Measurements from ENCODE around the gene DLEC1. TPM values are rescaled to one million over a fixed set of nuclear protein-coding genes. Genes with fewer than 3 reads are reported as not detected.
"Not testable (repeated sequence)": the region's sequence is repeated elsewhere in the genome, so short reads cannot be mapped to it uniquely, and the experiment has no call there.

Gene DLEC1
- polyA plus RNA-seq, 1 donor from 2014 or later = 0.28 TPM

DNA sequence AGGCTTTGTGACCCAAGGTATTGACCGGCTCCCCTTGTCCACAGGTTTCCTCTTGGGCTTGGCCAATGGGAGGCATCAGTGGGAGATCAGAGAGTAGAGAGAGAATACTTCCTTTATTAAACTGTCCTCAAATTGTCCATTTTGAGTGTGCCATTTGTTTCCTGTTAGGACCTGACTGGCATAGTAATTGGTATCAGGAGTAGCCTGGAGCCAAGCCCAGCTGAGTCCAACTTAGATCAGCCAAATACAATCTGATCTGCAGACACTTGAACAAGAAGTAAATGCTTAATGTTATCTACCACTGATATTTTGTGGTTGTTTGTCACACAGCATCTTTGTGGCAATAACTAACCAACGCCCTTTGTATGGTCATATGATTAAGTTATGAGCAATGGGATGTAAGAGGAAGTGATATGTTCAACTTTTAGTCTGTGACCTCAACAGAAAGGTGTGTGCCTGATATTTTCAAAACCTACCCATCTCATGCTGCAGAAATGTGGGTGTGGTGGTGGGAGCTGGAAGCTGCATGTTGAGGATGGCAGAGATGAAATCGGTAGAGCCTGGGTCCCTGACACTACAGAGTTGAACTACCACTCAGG, 112.8 kb downstream of the DLEC1 start:
- Mint-ChIP-seq H3K27me3 (no peaks in the 10 kb centered on the region), H3K27ac (peak overlapping the region in 2 of 3 donors; percentile 6 to 59), H3K4me3 (peak overlapping the region in 1 of 4 donors; percentile 28), H3K9me3 (peaks cover 0 to 7% (median 2%) of the 10 kb centered on the region in 3 donors), H3K36me3 (no peaks in the 10 kb centered on the region), H3K4me1 (peaks cover 22 to 33% (median 28%) of the 10 kb centered on the region in 3 donors)

DNA sequence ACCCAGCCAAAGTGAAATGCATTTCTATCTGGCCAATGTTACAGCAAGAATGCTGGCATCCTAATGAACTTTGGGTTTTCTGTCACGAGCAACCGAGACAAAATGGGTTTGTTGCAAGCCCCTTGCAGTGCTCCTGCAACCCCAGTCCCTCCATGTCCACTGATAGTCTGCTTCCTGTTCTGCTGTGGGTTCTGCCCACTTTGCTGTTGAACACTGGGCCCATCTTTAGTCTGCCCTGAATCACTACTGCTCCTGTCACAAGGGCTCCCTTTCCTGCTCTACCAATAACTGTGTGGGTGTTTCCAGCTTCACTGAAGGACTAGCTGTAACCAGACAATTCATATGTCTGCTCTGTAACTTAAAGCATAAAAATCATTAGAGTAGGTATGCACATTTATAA, 113.6 kb downstream of the DLEC1 start:
- peaks cover 22 to 31% (median 28%) of the 10 kb centered on the region in 3 donors for H3K4me1 Mint-ChIP-seq

DNA sequence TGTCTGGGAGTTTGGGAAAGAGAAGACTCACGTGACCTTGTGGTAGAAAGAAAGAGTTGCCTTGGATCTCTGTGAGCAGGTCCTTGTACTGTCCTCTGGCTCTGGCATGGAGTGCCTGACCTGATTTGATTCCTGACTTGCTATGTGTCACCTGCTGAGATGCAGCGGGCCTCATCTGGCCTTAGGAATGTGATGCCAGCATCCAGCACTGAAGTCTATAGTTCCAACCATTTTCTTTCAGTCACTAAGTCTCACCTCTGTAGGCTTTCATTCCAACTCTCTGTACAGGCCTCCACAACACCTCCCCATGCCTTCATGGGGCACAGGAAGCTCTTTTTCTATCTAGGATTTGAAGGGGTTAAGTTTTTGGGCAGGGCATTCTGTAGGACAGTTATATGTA, 114.2 kb downstream of the DLEC1 start:
- no peaks in the 10 kb centered on the region for H3K27me3 Mint-ChIP-seq
- H3K4me3 Mint-ChIP-seq = no peak overlapping the region
- H3K27ac Mint-ChIP-seq = peak overlapping the region in 1 of 3 donors; percentile 49
- H3K36me3 Mint-ChIP-seq = no peaks in the 10 kb centered on the region
- H3K4me1 Mint-ChIP-seq = peaks cover 21 to 28% (median 23%) of the 10 kb centered on the region in 3 donors
- H3K9me3 Mint-ChIP-seq = peaks cover 0 to 2% (median 0%) of the 10 kb centered on the region in 3 donors

More for the DNA sequence above, 113.6 kb downstream of the DLEC1 start:
- Mint-ChIP-seq H3K27me3 (no peaks in the 10 kb centered on the region), H3K4me3 (no peak overlapping the region), H3K36me3 (no peaks in the 10 kb centered on the region), H3K27ac (no peak overlapping the region), H3K9me3 (peaks cover 0 to 4% (median 0%) of the 10 kb centered on the region in 3 donors)

DNA sequence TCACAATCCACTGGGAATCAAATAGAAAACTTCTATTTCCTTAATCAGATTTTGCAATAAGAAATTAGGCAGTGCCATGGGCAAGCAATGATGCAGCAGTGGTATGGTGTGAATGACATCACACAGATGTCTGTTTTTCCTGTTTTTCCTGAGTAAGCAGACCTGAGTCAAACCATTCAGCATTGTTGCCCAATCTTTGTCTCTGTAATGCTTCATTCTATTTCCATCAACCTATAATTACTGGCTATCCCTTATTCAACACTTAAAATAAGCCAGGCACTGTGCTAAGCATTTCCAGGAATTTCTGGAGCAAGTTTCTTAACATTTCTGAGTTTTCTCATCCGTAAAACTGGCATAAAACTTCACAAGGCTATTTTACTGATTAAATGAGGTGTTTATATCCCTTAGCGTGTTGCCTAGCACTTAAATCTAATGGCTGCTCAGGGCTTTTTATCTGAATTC, 115.1 kb downstream of the DLEC1 start:
- peaks cover 23 to 26% (median 24%) of the 10 kb centered on the region in 3 donors for H3K4me1 Mint-ChIP-seq
- no peaks in the 10 kb centered on the region for H3K27me3 Mint-ChIP-seq
- H3K36me3 Mint-ChIP-seq = no peaks in the 10 kb centered on the region
- no peak overlapping the region for H3K4me3 Mint-ChIP-seq
- no peak overlapping the region for H3K27ac Mint-ChIP-seq
- H3K9me3 Mint-ChIP-seq = peaks cover 0 to 2% (median 0%) of the 10 kb centered on the region in 3 donors

DNA sequence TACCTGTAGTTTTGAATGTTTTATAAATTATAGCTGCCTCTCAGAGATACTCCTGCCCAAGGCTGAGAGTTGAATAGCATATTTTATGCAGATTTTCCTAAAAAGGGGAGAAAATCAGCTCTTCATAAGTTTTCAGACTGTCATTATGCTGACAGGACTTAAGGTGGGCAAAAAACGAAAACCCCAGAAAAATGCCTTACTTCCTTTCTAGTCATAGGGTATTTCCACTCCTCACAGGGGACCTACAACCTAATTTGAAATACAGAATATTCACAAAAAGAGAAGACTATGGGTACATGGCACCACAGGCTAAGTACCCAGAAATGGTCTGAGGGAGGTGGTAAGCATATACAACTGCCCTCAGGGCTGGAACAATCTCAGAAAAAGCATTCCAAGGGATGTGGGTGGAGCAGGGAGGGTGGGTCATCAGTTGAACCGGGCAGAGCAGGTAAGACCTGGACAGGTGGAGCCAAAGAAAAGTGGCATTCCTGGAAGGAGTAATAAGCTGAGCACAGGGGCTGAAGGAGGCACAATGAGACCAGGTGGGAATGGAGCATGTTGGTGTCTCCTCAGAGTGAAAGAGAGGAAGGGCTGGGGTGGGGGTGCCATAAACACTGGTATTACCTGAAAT, 115.7 kb downstream of the DLEC1 start:
- Mint-ChIP-seq H3K27me3 (no peaks in the 10 kb centered on the region), H3K27ac (no peak overlapping the region), H3K9me3 (peaks cover 0 to 2% (median 0%) of the 10 kb centered on the region in 3 donors), H3K4me3 (peak overlapping the region in 1 of 4 donors; percentile 67), H3K4me1 (peaks cover 17 to 19% (median 19%) of the 10 kb centered on the region in 3 donors), H3K36me3 (no peaks in the 10 kb centered on the region)

DNA sequence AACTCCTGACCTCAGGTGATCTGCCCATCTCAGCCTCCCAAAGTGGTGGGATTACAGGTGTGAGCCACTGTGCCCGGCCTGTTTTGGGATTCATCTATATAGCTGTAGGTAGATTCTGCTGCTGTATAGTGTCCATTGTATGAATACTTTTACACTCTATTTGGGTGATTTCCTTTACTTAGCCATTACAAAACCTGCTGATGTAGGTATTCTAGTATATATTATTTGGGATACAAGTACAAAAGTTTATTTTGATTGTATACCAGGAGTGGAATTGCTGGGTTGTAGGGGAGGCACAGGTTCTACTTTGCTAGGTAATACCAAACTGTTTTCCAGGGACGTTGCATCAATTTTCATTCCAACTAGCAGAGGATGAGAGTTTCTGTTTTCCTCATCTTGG, 116.8 kb downstream of the DLEC1 start:
- Mint-ChIP-seq H3K4me1 (peaks cover 11 to 19% (median 16%) of the 10 kb centered on the region in 3 donors), H3K36me3 (no peaks in the 10 kb centered on the region), H3K4me3 (no peak overlapping the region), H3K27me3 (no peaks in the 10 kb centered on the region), H3K27ac (peak overlapping the region in 2 of 3 donors; percentile 35 to 38), H3K9me3 (peaks cover 0 to 2% (median 0%) of the 10 kb centered on the region in 3 donors)

DNA sequence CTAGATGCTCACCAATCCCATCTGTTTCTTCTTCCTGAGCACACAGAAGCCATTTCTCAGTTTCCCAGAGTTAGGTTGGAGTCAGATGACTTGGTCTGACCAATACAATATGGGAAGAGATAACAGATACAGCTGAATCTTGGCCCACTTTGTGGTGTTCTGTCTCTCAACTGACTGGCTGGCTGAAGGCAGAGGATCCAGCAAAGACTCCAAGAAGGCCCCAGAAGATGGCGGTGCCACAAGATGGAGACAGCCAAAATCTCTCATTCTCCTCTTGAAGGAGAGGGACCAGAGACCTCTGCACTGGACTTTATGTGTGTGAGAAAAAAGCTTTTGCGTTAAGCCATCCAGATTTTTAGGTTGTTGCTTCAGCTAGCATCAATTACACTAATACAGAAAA, 118.1 kb downstream of the DLEC1 start:
- Mint-ChIP-seq H3K27ac (no peak overlapping the region), H3K4me3 (no peak overlapping the region), H3K9me3 (no peaks in the 10 kb centered on the region), H3K36me3 (no peaks in the 10 kb centered on the region), H3K4me1 (peaks cover 0 to 10% (median 7%) of the 10 kb centered on the region in 3 donors), H3K27me3 (no peaks in the 10 kb centered on the region)

DNA sequence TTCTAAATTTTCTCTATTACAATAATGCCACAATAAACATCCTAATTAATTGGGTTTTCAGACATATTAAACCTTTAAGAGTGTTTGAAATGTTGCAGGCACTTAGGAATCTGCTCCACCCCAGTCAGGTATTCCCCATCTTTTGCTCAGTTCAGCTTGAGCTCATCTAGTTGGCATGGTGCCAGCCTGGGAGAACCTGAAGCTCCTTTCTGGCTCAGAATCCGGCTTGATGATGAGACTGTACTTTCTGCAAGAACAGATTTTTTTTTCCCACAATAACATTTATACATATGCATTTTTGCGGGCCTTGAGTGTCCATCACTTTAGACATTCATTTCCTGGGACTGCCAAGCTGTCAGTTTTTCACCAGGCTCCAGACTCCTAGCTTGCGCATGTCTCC, 118.6 kb downstream of the DLEC1 start:
- no peak overlapping the region for H3K27ac Mint-ChIP-seq
- H3K4me3 Mint-ChIP-seq = no peak overlapping the region
- peaks cover 0 to 10% (median 7%) of the 10 kb centered on the region in 3 donors for H3K4me1 Mint-ChIP-seq
- no peaks in the 10 kb centered on the region for H3K9me3 Mint-ChIP-seq
- H3K27me3 Mint-ChIP-seq = no peaks in the 10 kb centered on the region
- no peaks in the 10 kb centered on the region for H3K36me3 Mint-ChIP-seq

DNA sequence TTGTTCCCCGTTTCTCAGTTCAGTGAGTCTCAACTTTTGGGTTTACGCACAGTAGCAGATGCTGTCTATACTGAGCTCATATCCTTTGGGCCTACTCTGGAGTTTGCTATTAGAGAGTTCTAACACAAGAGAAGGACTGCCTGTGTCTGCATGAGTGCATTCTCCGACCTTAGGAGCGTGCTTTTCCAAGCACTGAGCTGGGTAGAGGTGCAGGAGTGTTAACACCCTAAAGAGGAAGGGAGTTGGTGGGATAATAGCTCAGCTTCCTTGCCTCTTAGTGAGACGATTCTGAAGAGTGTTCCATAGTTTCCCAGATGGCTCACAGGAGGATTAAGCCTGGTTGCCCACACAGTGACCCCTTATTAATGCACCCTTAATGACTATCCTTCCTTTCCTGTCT, 119.5 kb downstream of the DLEC1 start:
- H3K9me3 Mint-ChIP-seq = no peaks in the 10 kb centered on the region
- H3K27ac Mint-ChIP-seq = no peak overlapping the region
- no peak overlapping the region for H3K4me3 Mint-ChIP-seq
- H3K4me1 Mint-ChIP-seq = peaks cover 0 to 11% (median 7%) of the 10 kb centered on the region in 3 donors
- no peaks in the 10 kb centered on the region for H3K27me3 Mint-ChIP-seq
- no peaks in the 10 kb centered on the region for H3K36me3 Mint-ChIP-seq

DNA sequence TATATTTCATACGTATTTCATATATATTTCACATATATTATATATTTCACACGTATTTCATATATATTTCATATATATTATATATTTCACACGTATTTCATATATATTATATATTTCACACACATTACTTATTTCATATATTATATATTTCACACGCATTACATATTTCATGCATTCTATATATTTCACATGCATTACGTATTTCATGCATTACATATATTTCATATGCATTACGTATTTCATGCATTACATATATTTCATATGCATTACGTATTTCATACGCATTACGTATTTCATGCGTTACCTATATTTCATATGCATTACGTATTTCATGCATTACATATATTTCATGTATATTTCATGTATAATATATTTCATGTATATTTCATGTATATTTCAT, 121.7 kb downstream of the DLEC1 start:
- H3K36me3 Mint-ChIP-seq, H3K4me3 Mint-ChIP-seq, H3K27me3 Mint-ChIP-seq, H3K27ac Mint-ChIP-seq, H3K9me3 Mint-ChIP-seq, H3K4me1 Mint-ChIP-seq: not testable (repeated sequence)

DNA sequence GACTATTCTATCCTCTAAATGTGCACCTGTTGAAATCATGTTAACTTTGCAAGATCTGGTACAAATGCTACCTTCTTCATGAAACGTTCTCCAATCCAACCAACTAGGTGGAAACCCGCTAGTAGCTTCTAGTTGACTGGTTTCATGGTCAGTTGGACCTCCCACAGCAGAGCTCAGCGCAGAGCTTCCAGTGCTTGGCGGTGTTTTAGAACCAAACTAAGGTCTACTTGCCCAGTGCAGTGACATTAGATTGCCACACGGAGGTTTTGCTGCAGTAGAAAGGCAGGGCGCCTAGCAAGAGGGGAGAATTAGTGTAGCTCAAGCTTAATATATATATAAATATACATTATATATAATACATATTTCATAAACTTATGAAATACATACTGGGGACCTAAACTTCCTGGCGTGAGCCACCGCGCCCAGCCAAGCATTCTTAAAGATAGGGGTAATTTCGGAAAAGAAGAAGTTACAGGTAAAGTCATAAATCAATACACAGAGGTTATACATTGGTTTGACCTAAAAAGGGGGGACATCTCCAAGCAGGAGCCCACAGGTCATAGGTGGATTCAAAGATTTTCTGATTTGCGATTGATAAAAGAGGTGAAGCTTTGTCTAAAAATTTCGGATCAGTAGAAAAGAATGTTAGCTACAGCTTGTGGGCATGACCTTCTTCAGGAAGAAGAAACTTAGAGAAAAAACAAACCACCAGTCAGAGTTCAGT, 124.3 kb downstream of the DLEC1 start:
- H3K27ac Mint-ChIP-seq = peak overlapping the region in 2 of 3 donors; percentile 46 to 95
- H3K9me3 Mint-ChIP-seq = no peaks in the 10 kb centered on the region
- peaks cover 2% of the 10 kb centered on the region for H3K36me3 Mint-ChIP-seq
- peaks cover 15 to 21% (median 19%) of the 10 kb centered on the region in 3 donors for H3K4me1 Mint-ChIP-seq
- peak overlapping the region in 3 of 4 donors; percentile 21 to 95 (median 88) for H3K4me3 Mint-ChIP-seq
- H3K27me3 Mint-ChIP-seq = no peaks in the 10 kb centered on the region

DNA sequence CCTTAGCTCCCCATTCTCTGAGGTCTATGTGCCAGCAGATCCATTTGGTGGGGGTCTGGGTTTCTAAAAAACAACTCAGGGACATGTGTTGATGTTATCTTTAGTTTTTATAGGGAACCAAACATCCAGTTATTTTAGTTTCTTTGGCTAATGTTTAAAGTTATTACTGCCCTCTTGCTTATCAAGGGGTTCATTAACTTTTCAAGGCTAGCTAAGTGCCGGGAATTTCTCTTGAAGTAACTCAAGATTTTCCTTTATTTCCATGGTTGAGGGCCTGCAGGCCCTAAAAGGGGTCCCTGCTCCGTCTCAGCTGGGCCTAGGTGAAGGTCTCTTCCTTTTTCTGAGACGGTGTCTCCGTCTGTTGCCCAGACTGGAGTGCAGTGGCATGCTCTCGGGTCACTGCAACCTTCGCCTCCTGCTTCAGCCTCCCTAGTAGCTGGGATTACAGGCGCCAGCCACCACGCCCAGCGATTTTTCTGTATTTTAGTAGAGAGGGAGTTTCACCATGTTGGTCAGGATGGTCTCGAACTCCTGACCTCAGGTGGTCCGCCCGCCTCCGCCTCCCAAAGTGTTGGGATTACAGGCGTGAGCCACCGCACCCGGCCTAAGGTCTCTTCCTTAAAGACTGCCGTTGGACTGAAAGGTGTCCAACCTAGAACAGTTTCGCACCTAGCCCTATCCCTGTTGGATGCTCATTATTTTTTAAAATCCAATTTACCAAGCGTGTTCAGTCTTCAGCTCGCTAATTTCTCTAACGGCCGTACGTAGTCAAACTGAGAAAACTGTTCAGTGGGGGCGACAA, 125.0 kb downstream of the DLEC1 start:
- Mint-ChIP-seq H3K27ac (peak overlapping the region; percentile 95 to 100 (median 99)), H3K4me3 (peak overlapping the region; percentile 88 to 96 (median 94)), H3K36me3 (peaks cover 2% of the 10 kb centered on the region), H3K27me3 (no peaks in the 10 kb centered on the region), H3K4me1 (peaks cover 18 to 24% (median 21%) of the 10 kb centered on the region in 3 donors), H3K9me3 (no peaks in the 10 kb centered on the region)

DNA sequence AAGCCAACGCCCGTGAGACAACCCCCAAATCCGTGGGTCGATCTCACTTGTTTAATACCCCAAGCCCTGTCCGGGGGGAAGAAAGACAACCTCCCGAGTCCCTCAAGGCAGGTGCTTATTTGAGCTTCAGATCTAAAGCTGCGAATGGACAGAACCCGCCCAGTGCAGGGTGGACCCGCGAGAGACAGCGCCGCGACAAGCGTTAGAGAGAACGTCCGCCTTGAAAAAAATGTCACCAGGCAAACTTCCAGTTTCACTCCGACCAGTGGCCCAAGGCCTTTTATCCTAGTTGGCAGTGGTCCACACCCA, 125.6 kb downstream of the DLEC1 start:
- Mint-ChIP-seq H3K36me3 (peaks cover 3% of the 10 kb centered on the region), H3K27me3 (no peaks in the 10 kb centered on the region), H3K9me3 (no peaks in the 10 kb centered on the region), H3K4me3 (peak overlapping the region; percentile 88 to 96 (median 94)), H3K27ac (peak overlapping the region; percentile 95 to 100 (median 99)), H3K4me1 (peaks cover 21 to 27% (median 21%) of the 10 kb centered on the region in 3 donors)

DNA sequence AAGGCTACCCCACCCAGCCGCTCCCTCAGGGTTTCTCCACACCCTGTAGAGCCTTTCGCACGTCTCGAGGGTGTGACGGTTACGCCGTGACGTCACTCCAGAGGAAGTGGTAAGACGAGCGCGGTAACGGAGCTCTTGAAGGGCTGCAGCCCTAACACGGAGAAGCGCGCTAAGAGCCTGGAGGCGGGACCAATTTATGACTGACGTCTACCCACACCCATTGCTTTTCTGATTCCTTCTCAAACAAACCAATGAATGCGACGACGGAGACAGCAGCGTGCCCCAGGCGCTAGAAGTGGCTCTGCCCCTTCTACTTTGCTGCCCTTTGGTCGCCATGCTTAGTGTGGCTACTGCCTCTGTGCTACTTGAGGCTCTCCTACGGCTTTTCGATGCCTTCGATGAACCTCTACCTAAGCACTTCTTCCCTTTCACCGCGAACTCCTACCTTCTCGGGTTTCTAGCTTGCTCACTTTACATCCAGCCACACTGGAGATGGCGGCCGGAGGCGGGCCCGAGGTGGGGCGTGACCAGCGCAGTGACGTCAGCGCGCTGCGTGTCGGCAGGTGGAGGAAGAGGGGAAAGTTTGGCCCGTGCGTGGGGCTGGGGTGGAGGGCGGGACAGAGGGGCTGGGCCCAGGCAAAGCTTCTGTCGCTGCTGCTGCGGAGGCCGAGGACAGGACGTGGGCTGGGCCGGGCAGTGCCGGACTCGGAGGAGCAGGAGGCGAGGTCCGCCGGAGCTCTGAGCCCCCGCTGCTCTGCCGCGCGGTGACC, 126.1 kb downstream of the DLEC1 start, which contains the start of gene OXSR1:
OXSR1 (plus strand) TSS at position 586 of the 770 bp plus-strand sequence. CDS start 340 bp downstream, outside the sequence.
- no peaks in the 10 kb centered on the region for H3K9me3 Mint-ChIP-seq
- no peaks in the 10 kb centered on the region for H3K27me3 Mint-ChIP-seq
- peak within 1 kb of the TSS; percentile 95 to 100 (median 99) for H3K27ac Mint-ChIP-seq
- H3K36me3 Mint-ChIP-seq = peaks cover 3% of the 10 kb centered on the region
- peaks cover 21 to 28% (median 23%) of the 10 kb centered on the region in 3 donors for H3K4me1 Mint-ChIP-seq
- H3K4me3 Mint-ChIP-seq = peak within 1 kb of the TSS; percentile 88 to 96 (median 94)
